ENCODE data around the gene GLA.

Gene GLA

DNA sequence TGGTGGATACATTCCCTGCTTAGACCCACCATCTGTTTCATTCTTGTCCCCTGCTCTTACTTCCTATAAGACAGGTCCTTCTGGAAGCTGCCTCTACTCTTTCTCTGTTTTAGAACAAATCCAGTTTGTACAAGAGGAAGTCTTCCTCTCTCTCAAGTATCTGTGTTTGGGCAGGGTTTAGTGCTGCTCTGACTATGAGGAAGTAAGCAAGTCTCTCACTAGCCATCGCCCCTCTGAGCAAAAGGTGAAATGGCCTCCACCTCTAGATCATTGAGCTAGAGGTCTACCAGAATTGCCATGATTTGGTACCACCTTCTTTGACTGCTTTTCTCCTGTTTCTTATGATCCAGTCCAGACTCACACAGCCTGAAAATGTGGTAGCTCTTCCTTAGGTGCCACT is 30.2 kb downstream of the GLA start:
- no peaks in the 10 kb centered on the region for H4K20me1 ChIP-seq (ENCODE audit: control insufficient read depth, insufficient read depth, low read depth, low read length)
- no peak overlapping the region for H3K4me3 ChIP-seq (ENCODE audit: low read length)
- no peaks in the 10 kb centered on the region for H3K9me2 ChIP-seq (replicated peaks; ENCODE audit: control insufficient read depth, low read length)
- peak overlapping the region; percentile 34 for H3K4me2 ChIP-seq (ENCODE audit: low read length)
- peaks cover 67% of the 10 kb centered on the region for H3K4me1 ChIP-seq (ENCODE audit: control insufficient read depth, low read length)
- no peaks in the 10 kb centered on the region for H3K27me3 ChIP-seq (ENCODE audit: control insufficient read depth, low read length)
- H3K36me3 ChIP-seq (ENCODE audit: control insufficient read depth, low read length) = peaks cover 54% of the 10 kb centered on the region
- no peaks in the 10 kb centered on the region for H3F3A ChIP-seq (ENCODE audit: control insufficient read depth, insufficient read depth)
- peaks cover 75% of the 10 kb centered on the region for H3K79me2 ChIP-seq (ENCODE audit: control insufficient read depth, low read length)
- no peaks in the 10 kb centered on the region for H3K9me3 ChIP-seq (ENCODE audit: control insufficient read depth, insufficient read depth, low read length)
- TF ChIP-seq EZH2phosphoT487 (IDR thresholded peaks at IDR 0.05; ENCODE audit: borderline replicate concordance, low read length) = no peak
- TF ChIP-seq, protein P1, sequence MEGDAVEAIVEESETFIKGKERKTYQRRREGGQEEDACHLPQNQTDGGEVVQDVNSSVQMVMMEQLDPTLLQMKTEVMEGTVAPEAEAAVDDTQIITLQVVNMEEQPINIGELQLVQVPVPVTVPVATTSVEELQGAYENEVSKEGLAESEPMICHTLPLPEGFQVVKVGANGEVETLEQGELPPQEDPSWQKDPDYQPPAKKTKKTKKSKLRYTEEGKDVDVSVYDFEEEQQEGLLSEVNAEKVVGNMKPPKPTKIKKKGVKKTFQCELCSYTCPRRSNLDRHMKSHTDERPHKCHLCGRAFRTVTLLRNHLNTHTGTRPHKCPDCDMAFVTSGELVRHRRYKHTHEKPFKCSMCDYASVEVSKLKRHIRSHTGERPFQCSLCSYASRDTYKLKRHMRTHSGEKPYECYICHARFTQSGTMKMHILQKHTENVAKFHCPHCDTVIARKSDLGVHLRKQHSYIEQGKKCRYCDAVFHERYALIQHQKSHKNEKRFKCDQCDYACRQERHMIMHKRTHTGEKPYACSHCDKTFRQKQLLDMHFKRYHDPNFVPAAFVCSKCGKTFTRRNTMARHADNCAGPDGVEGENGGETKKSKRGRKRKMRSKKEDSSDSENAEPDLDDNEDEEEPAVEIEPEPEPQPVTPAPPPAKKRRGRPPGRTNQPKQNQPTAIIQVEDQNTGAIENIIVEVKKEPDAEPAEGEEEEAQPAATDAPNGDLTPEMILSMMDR (IDR thresholded peaks at IDR 0.05; ENCODE audit: low read depth, low read length, poor library complexity, severe bottlenecking) = no peak
- H3K27ac ChIP-seq (ENCODE audit: low read depth, low read length) = peak overlapping the region; percentile 38; the same call in 1 of the 2 replicates

DNA sequence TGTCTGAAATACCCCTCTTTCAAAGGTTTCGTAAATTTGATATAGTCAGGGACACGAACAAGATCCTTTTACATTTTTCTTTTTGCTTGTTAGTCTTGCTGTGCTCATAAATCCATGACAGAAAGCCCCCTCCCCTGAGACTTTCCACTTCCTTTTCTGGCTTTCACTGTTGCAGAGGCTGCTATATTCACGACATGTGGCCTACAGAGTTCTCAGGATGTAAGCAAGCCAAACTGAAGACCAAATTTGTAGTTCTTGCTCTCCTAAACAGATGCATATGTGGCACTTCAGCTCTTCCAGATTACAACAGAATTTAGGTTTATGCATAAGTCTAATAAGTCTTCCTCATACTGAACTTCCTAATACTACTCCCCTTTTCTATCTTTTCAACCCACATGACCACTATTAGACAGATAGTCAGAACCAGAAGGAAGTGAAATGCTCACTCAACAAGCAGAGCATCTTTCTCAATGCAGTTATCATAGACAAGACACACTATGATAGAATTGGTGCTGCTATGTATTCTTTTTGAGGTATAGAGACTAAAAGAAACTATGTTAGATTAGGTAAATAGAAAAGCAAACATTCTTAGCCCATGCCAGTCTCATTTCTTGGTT is 36.7 kb downstream of the GLA start:
- Histone ChIP-seq H3K27me3 (ENCODE audit: control insufficient read depth, low read length) (no peaks in the 10 kb centered on the region), H4K20me1 (ENCODE audit: control insufficient read depth, insufficient read depth, low read depth, low read length) (no peaks in the 10 kb centered on the region), H3K27ac (ENCODE audit: low read depth, low read length) (peak overlapping the region; percentile 75), H3F3A (ENCODE audit: control insufficient read depth, insufficient read depth) (peaks cover 19% of the 10 kb centered on the region), H3K36me3 (ENCODE audit: control insufficient read depth, low read length) (peaks cover 74% of the 10 kb centered on the region), H3K4me3 (ENCODE audit: low read length) (peak overlapping the region; percentile 50), H3K79me2 (ENCODE audit: control insufficient read depth, low read length) (peaks cover 28% of the 10 kb centered on the region), H3K9me2 (replicated peaks; ENCODE audit: control insufficient read depth, low read length) (no peaks in the 10 kb centered on the region), H3K9me3 (ENCODE audit: control insufficient read depth, insufficient read depth, low read length) (no peaks in the 10 kb centered on the region), H3K4me2 (ENCODE audit: low read length) (peak overlapping the region; percentile 77), H3K4me1 (ENCODE audit: control insufficient read depth, low read length) (peaks cover 74% of the 10 kb centered on the region)
- TF ChIP-seq, protein P1 (IDR thresholded peaks at IDR 0.05; ENCODE audit: low read depth, low read length, poor library complexity, severe bottlenecking) = no peak
- no peak for TF ChIP-seq EZH2phosphoT487 (IDR thresholded peaks at IDR 0.05; ENCODE audit: borderline replicate concordance, low read length)

DNA sequence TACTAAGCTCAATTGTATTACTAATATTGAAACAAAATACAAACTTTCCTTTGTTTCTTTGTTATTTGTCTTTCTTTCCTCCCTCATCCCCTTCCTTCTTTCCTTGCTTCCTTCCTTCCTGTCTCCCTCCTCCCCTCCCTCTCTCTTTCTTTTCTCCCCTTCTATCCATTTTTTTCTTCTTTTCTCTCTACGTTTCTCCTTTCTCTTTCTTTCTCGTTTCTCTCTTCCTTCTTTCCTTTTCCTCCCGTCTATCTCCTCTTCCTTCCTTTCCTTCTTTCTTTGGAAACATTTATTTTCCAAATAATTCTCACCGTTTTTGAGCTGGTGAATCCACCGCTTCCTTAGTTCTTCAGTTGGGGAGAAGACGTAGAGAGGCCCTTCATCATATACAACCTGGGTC is 38.0 kb downstream of the GLA start:
- H3K9me3 ChIP-seq (ENCODE audit: control insufficient read depth, insufficient read depth, low read length) = no peaks in the 10 kb centered on the region
- TF ChIP-seq EZH2phosphoT487 (IDR thresholded peaks at IDR 0.05; ENCODE audit: borderline replicate concordance, low read length) = no peak
- TF ChIP-seq, protein P1 (IDR thresholded peaks at IDR 0.05; ENCODE audit: low read depth, low read length, poor library complexity, severe bottlenecking) = no peak
- peaks cover 19% of the 10 kb centered on the region for H3F3A ChIP-seq (ENCODE audit: control insufficient read depth, insufficient read depth)
- no peaks in the 10 kb centered on the region for H3K9me2 ChIP-seq (replicated peaks; ENCODE audit: control insufficient read depth, low read length)
- peaks cover 16% of the 10 kb centered on the region for H3K79me2 ChIP-seq (ENCODE audit: control insufficient read depth, low read length)
- H3K4me2 ChIP-seq (ENCODE audit: low read length) = peak overlapping the region; percentile 77
- H3K36me3 ChIP-seq (ENCODE audit: control insufficient read depth, low read length) = peaks cover 70% of the 10 kb centered on the region
- no peaks in the 10 kb centered on the region for H3K27me3 ChIP-seq (ENCODE audit: control insufficient read depth, low read length)
- H3K4me1 ChIP-seq (ENCODE audit: control insufficient read depth, low read length) = peaks cover 63% of the 10 kb centered on the region
- H3K4me3 ChIP-seq (ENCODE audit: low read length) = peak overlapping the region; percentile 8; the same call in 1 of the 2 replicates
- no peaks in the 10 kb centered on the region for H4K20me1 ChIP-seq (ENCODE audit: control insufficient read depth, insufficient read depth, low read depth, low read length)
- peak overlapping the region; percentile 75 for H3K27ac ChIP-seq (ENCODE audit: low read depth, low read length)
